Right lobe of liver (tissue), 6 donors: ENCODE data around the gene RNF157. TPM values are rescaled to one million over a fixed set of nuclear protein-coding genes. Genes with fewer than 3 reads are reported as not detected.
A peak's percentile ranks its signal among the peaks of the same experiment; 100 is the strongest.
"Not testable (repeated sequence)": the region's sequence is repeated elsewhere in the genome, so short reads cannot be mapped to it uniquely, and the experiment has no call there.

ENCODE experiments used
- ATAC-seq, 4 donors: fragments of 200-7000 bp; cut with Tn5 transposase; one replicate each; pipeline ENCODE4 v1.9.1; 2020; ENCODE audit warnings: mild to moderate bottlenecking in 4 of 4, moderate library complexity in 4 of 4
- DNase-seq, 3 donors: peaks; one replicate each; pipeline ENCODE4 v3.0.0-alpha.2; 2020
- H3K27ac ChIP-seq, 3 donors: fragments of 200-600 bp; one replicate each; pipeline ENCODE4 v1.8.0; 2022
- H3K27me3 ChIP-seq, 2 donors: fragments of 200-600 bp; one replicate each; pipeline ENCODE4 v1.8.0; 2022
- H3K36me3 ChIP-seq, 4 donors: fragments of 200-600 bp; sonication (generic) in 1 of 4; one replicate each; pipeline versions ENCODE4 v1.5.1 to v1.8.0; 2017 to 2022; ENCODE audit warnings: control low read depth in 1 of 4
- H3K4me1 ChIP-seq, 4 donors: fragments of 200-600 bp; sonication (generic) in 1 of 4; one replicate each; pipeline versions ENCODE4 v1.5.1 to v1.8.0; 2017 to 2022; ENCODE audit warnings: control low read depth in 1 of 4
- H3K4me3 ChIP-seq, 3 donors: fragments of 200-600 bp; one replicate each; pipeline ENCODE4 v1.8.0; 2022
- H3K9me3 ChIP-seq, 4 donors: fragments of 200-600 bp; sonication (generic) in 1 of 4; one replicate each; pipeline versions ENCODE4 v1.5.1 to v1.8.0; 2017 to 2022; ENCODE audit warnings: control low read depth in 1 of 4
- POLR2A ChIP-seq: fragments of 450-650 bp; IDR thresholded peaks from one replicate; pipeline ENCODE4 v1.6.1; 2017; ENCODE audit warnings: antibody characterized with exemption, mild to moderate bottlenecking
- WGBS: methylation state at CpG from one replicate; pipeline ENCODE4 v1.1.6; 2018; ENCODE audit warnings: low coverage, low lambda C conversion rate; ENCODE audit not compliant: insufficient coverage; ENCODE audit errors: missing lambda C conversion rate; 5-methylcytosine and 5-hydroxymethylcytosine counted together
- intact Hi-C, 2 donors: fragments of 100-400 bp; cut with DNase I; formaldehyde crosslinking; loops; one replicate each; pipeline versions ENCODE4 v1.11.2 to v1.14.1; 2022
- total RNA-seq, 6 experiments: library from RNA; depleted of rRNA in 2 of 6; stranded (reverse); fragments of >200 nt in 2 of 6; fragmentation: NEBNext Ultra II Directional in 3 of 6; extraction: Animal tissue kit (Norgen Biotek cat#: 25700) in 3 of 6; gene quantifications; one replicate each; pipeline versions ENCODE4 v1.1.0 to v1.2.4, GENCODE V29; 2016 to 2023
- TF ChIP-seq, protein P1 (sequence below), 4 donors: fragments of 200-600 bp in 3 of 4; fragments of 450-650 bp in 1 of 4; IDR thresholded peaks; one replicate each; pipeline versions ENCODE4 v1.5.1 to v1.8.0; 2016 to 2022; ENCODE audit warnings: antibody characterized with exemption in 4 of 4, mild to moderate bottlenecking in 2 of 4
- donor health status: DM: no; HTN: yes; CAD: no.
- donor health status: DM: no; HTN: no; CAD: no.
- donor health status: DM: no; HTN: no; CAD: no.
- donor health status: DM: no; HTN: yes; CAD: no.
- donor health status: DM: no; HTN: yes; CAD: no.

The RNF157 gene
- total RNA-seq, 6 experiments from 2014 or later = 0.39 to 14.5 (median 6.0) TPM

DNA sequence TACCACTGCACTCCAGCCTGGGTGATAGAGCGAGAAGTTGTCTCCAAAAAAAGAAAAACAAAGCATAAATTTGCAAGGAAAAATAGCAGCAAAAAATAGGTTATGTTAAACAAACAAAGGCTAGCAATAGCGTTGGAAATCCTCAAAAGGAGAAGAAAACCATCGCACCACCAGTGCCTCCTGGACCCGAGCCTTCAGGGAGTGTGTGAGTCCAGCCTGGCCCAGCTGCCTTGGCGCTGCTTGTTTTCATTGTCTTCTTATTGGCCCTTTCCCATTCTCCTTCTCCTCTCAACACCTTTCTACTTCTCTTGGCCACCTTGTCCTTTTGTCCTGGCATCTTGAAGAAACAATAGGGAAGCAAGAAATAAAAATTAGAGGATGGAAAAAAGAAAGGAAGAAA is 20.4 kb upstream of the RNF157 start:
- intact Hi-C loops = no loop called here

GRCh38 chr17:76260220-76260619 is 19.9 kb upstream of the RNF157 start:
- peak overlapping the region in 1 of 3 donors; percentile 12 for H3K27ac ChIP-seq
- no peaks in the 10 kb centered on the region for H3K36me3 ChIP-seq
- intact Hi-C loops = no loop called here
- no peaks in the 10 kb centered on the region for H3K27me3 ChIP-seq
- TF ChIP-seq, protein P1, sequence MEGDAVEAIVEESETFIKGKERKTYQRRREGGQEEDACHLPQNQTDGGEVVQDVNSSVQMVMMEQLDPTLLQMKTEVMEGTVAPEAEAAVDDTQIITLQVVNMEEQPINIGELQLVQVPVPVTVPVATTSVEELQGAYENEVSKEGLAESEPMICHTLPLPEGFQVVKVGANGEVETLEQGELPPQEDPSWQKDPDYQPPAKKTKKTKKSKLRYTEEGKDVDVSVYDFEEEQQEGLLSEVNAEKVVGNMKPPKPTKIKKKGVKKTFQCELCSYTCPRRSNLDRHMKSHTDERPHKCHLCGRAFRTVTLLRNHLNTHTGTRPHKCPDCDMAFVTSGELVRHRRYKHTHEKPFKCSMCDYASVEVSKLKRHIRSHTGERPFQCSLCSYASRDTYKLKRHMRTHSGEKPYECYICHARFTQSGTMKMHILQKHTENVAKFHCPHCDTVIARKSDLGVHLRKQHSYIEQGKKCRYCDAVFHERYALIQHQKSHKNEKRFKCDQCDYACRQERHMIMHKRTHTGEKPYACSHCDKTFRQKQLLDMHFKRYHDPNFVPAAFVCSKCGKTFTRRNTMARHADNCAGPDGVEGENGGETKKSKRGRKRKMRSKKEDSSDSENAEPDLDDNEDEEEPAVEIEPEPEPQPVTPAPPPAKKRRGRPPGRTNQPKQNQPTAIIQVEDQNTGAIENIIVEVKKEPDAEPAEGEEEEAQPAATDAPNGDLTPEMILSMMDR (IDR thresholded peaks at IDR 0.05) = no peak
- TF ChIP-seq POLR2A = no peak
- H3K4me3 ChIP-seq = no peak overlapping the region
- H3K9me3 ChIP-seq = no peaks in the 10 kb centered on the region
- ATAC-seq (no peak), DNase-seq (no peak)
- 94% methylated on average over 7 of the region's 7 CpGs for WGBS
- peaks cover 0 to 14% (median 0%) of the 10 kb centered on the region in 4 donors for H3K4me1 ChIP-seq

More for the DNA sequence above, 20.4 kb upstream of the RNF157 start:
- no peaks in the 10 kb centered on the region for H3K27me3 ChIP-seq
- DNase-seq (no peak), ATAC-seq (no peak)
- TF ChIP-seq POLR2A = no peak
- TF ChIP-seq, protein P1 (IDR thresholded peaks at IDR 0.05) = no peak
- H3K27ac ChIP-seq = no peak overlapping the region
- H3K4me1 ChIP-seq = peaks cover 0 to 14% (median 0%) of the 10 kb centered on the region in 4 donors
- H3K4me3 ChIP-seq = no peak overlapping the region
- WGBS = 62% methylated on average over 5 of the region's 5 CpGs
- H3K36me3 ChIP-seq = no peaks in the 10 kb centered on the region
- H3K9me3 ChIP-seq = no peaks in the 10 kb centered on the region

DNA sequence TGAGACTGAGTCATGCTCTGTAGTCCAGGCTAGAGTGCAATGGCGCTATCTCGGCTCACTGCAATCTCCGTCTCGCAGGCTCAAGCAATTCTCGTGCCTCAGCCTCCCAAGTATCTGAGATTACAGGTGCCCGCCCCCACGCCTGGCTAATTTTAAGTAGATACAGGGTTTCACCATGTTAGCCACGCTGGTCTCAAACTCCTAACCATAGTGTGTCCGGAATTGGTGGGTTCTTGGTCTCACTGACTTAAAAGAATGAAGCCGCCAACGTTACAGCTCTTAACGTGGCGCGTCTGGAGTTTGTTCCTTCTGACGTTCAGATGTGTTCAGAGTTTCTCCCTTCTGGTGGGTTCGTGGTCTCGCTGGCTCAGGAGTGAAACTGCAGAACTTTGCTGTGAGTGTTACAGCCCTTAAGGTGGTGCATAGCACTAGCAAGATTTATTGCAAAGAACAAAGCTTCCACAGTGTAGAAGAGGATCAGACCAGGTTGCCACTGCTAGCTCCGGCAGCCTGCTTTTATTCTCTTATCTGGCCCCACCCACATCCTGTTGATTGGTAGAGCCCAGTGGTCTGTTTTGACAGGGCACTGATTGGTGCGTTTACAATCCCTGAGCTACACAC is 16.2 kb upstream of the RNF157 start:
- H3K36me3 ChIP-seq, DNase-seq, intact Hi-C loops, H3K27me3 ChIP-seq, H3K27ac ChIP-seq, ATAC-seq, H3K4me3 ChIP-seq, H3K9me3 ChIP-seq: not testable (repeated sequence)
- 77% methylated on average over 19 of the region's 19 CpGs for WGBS
- H3K4me1 ChIP-seq = peaks cover 0 to 16% (median 4%) of the 10 kb centered on the region in 4 donors

GRCh38 chr17:76255801-76256429 is 15.6 kb upstream of the RNF157 start:
- Histone ChIP-seq H3K9me3 (no peaks in the 10 kb centered on the region), H3K36me3 (no peaks in the 10 kb centered on the region), H3K27ac (no peak overlapping the region), H3K4me3 (no peak overlapping the region), H3K27me3 (no peaks in the 10 kb centered on the region), H3K4me1 (peaks cover 0 to 19% (median 4%) of the 10 kb centered on the region in 4 donors)
- WGBS = 75% methylated on average over 2 of the region's 6 CpGs
- ATAC-seq = no peak
- no peak for DNase-seq
- no peak for TF ChIP-seq POLR2A
- TF ChIP-seq, protein P1 (IDR thresholded peaks at IDR 0.05) = no peak
- intact Hi-C loops = no loop called here

- WGBS = 85% methylated on average over 3 of the region's 5 CpGs
- Histone ChIP-seq H3K36me3 (no peaks in the 10 kb centered on the region), H3K4me1 (peaks cover 0 to 19% (median 4%) of the 10 kb centered on the region in 4 donors), H3K9me3 (no peaks in the 10 kb centered on the region), H3K27ac (no peak overlapping the region), H3K4me3 (no peak overlapping the region), H3K27me3 (no peaks in the 10 kb centered on the region)
- no peak for TF ChIP-seq POLR2A
- TF ChIP-seq, protein P1 (IDR thresholded peaks at IDR 0.05) = no peak
- intact Hi-C loops = no loop called here
- no peak for DNase-seq
- no peak for ATAC-seq
Observed at GRCh38 chr17:76254275-76254674, 14.0 kb upstream of the RNF157 start.
